EL (cell line): ENCODE results near the gene B4GALNT3.

Source experiments
- DNase-seq: peaks from one replicate; pipeline ENCODE4 v3.0.0-alpha.2; 2016

The B4GALNT3 gene

GRCh38 chr12:602700-603068 lies 142.9 kb downstream of the B4GALNT3 start:
- DNase-seq: no peak

GRCh38 chr12:604956-605355 lies 145.2 kb downstream of the B4GALNT3 start:
- no peak for DNase-seq

DNA sequence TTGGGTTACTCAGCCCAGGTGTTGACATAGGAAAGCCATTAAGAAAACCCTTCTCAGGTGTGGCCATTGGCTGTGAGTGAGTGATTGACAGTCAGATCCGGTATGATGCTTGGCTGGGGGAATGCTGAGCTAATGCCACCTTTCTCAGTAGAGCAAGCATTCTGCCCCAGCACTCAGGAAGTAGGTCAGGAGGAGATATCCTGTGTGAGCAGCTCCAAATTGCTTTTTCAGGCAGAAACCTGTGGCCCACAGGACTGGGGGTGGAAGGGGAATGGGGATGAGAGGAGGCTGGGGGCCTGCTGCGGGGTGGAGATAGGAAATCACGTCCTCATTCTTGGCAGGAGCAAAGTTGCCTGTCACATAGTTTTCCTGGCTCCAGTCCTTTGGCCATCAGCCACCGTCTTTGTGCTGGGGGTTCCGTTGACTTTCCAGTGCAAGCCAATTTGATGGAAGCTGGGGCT lies 147.8 kb downstream of the B4GALNT3 start:
- no peak for DNase-seq

- no peak for DNase-seq
These were observed 148.7 kb downstream of the B4GALNT3 start for GRCh38 chr12:608413-608812.

DNA sequence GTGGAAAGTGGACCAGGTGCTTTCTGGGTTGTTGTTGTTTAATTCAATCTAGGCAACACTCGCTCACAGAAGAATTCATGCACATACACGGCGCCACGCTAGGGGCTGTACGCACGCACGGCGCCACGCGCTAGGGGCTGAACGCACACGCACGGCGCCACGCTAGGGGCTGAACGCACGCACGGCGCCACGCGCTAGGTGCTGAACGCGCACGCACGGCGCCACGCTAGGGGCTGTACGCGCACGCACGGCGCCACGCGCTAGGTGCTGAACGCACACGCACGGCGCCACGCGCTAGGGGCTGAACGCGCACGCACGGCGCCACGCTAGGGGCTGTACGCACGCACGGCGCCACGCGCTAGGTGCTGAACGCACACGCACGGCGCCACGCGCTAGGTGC lies 149.2 kb downstream of the B4GALNT3 start:
- no peak for DNase-seq

GRCh38 chr12:611721-612120 lies 152.0 kb downstream of the B4GALNT3 start:
- DNase-seq: no peak

- DNase-seq: no peak
These were observed 152.6 kb downstream of the B4GALNT3 start for GRCh38 chr12:612293-612692.

DNA sequence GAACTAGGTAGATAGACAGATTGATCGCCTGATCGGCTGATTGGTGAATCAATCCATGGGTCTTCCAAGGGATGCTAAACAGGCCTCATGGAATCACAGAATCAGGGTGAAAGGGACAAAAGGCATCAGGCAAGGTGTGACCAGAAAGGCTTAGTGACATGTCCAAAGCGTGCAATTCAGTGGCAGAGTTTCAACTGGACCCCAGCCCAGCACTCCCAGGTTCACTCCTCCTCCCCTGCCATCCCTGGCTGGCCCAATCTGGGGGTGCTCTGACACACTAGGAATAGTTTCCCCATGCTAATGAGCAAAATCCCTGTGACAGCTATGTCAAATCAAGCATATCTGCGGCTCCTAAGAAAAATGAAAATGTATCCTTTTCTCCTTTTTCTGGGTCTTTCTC lies 153.1 kb downstream of the B4GALNT3 start:
- no peak for DNase-seq
